Memory B cell (primary cell): ENCODE results near the gene SFTA2.

Experiments
- ATAC-seq: fragments of 150-1000 bp; cut with Tn5 transposase; 2 replicates; pipeline ENCODE4 v1.10.0; 2021; ENCODE audit warnings: low read depth, mild to moderate bottlenecking, moderate library complexity
- DNase-seq, 2 donors: peaks; one replicate each; pipeline ENCODE4 v3.0.0; 2022; ENCODE audit warnings: low spot score in 2 of 2
- H3K27ac Mint-ChIP-seq: one replicate; pipeline ENCODE4 v1.8.0; 2022; ENCODE audit warnings: mild to moderate bottlenecking, moderate library complexity, mixed read lengths
- H3K27me3 Mint-ChIP-seq: one replicate; pipeline ENCODE4 v1.8.0; 2022; ENCODE audit warnings: mixed read lengths
- H3K36me3 Mint-ChIP-seq: one replicate; pipeline ENCODE4 v1.8.0; 2022; ENCODE audit warnings: mild to moderate bottlenecking, mixed read lengths
- H3K4me1 Mint-ChIP-seq: one replicate; pipeline ENCODE4 v1.8.0; 2022; ENCODE audit warnings: mixed read lengths
- H3K4me3 Mint-ChIP-seq: one replicate; pipeline ENCODE4 v1.8.0; 2022; ENCODE audit warnings: mild to moderate bottlenecking, moderate library complexity, mixed read lengths
- H3K9me3 Mint-ChIP-seq: one replicate; pipeline ENCODE4 v1.8.0; 2022; ENCODE audit warnings: mixed read lengths

SFTA2 gene

DNA sequence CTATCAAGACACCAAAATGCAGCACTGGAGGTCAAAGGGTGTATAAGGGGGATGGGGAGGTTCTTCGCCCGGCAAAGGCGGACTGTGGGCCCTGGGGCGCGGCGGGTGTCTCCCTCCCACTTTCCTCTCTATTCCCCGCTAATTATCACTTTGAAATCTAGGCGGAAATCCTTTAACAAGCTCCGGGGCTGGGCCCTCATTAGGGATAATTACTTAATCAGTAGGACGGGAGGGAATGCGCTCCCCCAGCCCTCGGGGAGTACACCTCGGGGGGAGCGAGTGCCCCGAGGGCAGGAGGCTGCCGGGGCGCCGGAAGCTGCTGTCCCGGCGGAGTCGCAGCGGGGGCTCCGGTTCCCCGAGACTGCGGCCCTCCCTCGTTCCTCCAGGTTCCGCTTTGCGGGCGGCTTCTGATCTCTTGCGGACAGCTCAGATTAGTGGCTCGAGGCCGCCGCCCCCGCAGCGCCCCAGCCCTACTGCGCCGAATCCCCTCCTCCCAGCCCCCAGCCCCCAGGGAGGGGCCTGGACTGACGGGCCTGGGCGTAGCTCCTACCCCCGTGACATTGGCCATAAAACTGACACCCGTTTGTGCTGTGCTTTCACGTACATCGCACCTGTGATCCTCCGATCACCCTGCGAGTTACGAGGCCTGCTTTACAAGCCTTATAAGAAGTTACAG is 23.5 kb upstream of the SFTA2 start:
- H3K9me3 Mint-ChIP-seq, result peaks cover 2% of the 10 kb centered on the region
- H3K4me1 Mint-ChIP-seq, result peaks cover 5% of the 10 kb centered on the region
- peak; percentile 92 for ATAC-seq
- H3K27me3 Mint-ChIP-seq, result peaks cover 6% of the 10 kb centered on the region
- H3K4me3 Mint-ChIP-seq, result peak overlapping the region; percentile 88
- peaks cover 3% of the 10 kb centered on the region for H3K36me3 Mint-ChIP-seq
- peak; percentile 72 to 75 for DNase-seq
- peak overlapping the region; percentile 77 for H3K27ac Mint-ChIP-seq

DNA sequence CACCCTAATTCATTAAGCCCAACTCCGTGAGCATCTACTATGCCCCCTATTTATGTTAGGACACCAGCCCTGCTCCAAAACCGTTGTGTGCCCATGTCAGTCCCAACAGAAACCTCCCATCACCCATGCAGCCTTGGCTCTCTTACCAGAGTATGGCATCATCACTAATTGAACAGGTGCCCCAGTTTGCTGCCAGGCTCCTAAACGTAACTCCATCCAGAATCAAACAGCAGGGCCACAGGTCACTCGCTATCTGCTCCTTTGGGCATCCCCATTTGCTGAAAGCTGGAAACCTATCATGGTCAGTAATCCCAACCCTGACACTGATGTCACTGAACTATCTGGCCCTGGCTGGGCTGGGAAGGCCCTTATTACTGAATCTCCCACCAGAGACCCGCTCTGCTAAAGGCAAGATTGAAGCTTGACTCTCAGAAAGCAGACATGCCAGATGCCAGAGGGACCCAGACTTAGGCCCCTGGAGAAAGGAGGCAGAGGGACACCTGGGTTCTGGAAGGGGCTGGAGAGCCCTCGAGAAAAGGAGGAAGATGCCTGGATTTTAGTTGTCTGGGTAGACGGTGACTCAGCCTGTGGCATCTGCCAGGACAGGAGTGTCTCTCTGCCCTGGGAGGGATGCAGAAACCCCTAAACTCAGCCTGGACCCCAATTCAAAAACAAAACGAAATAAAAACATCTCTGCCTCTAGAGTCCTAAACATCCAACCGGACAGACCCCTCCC is 22.8 kb upstream of the SFTA2 start:
- DNase-seq (no peak), ATAC-seq (no peak)
- peaks cover 2% of the 10 kb centered on the region for H3K9me3 Mint-ChIP-seq
- H3K4me1 Mint-ChIP-seq, result peaks cover 5% of the 10 kb centered on the region
- peaks cover 5% of the 10 kb centered on the region for H3K27me3 Mint-ChIP-seq
- H3K27ac Mint-ChIP-seq, result peak overlapping the region; percentile 77
- H3K4me3 Mint-ChIP-seq, result peak overlapping the region; percentile 88
- peaks cover 7% of the 10 kb centered on the region for H3K36me3 Mint-ChIP-seq

DNA sequence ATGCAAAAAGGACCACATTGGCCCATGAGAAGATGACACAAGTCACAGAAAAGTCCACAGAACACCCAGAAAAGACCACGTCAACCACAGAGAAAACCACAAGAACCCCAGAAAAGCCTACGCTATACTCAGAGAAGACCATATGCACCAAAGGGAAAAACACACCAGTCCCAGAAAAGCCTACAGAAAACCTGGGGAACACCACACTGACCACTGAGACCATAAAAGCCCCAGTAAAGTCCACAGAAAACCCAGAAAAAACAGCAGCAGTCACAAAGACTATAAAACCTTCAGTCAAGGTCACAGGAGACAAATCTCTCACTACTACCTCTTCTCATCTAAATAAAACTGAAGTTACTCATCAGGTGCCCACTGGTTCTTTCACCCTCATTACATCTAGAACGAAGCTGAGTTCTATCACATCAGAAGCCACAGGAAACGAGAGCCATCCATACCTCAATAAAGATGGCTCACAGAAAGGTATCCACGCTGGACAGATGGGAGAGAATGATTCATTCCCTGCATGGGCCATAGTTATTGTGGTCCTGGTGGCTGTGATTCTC is 20.0 kb upstream of the SFTA2 start:
- DNase-seq (no peak), ATAC-seq (no peak)
- H3K4me3 Mint-ChIP-seq, result no peak overlapping the region
- H3K27ac Mint-ChIP-seq, result no peak overlapping the region
- peaks cover 12% of the 10 kb centered on the region for H3K27me3 Mint-ChIP-seq
- H3K9me3 Mint-ChIP-seq, result peaks cover 2% of the 10 kb centered on the region
- H3K36me3 Mint-ChIP-seq, result peaks cover 11% of the 10 kb centered on the region
- H3K4me1 Mint-ChIP-seq, result peaks cover 5% of the 10 kb centered on the region

DNA sequence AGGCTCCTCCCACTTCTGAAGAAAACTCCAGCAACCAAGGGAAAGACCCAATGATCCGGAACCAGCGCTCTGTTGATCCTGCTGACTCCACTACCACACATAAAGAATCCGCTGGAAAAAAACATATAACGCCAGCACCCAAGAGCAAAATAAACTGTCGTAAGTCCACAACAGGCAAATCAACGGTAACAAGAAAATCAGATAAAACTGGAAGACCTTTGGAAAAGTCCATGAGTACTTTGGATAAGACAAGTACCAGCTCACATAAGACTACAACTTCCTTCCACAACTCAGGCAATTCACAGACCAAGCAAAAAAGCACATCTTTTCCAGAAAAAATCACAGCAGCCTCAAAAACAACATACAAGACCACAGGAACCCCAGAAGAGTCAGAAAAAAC is 16.8 kb upstream of the SFTA2 start:
- no peak for DNase-seq
- no peak for ATAC-seq
- Mint-ChIP-seq H3K27ac (no peak overlapping the region), H3K27me3 (peaks cover 16% of the 10 kb centered on the region), H3K4me1 (peaks cover 2% of the 10 kb centered on the region), H3K9me3 (peaks cover 2% of the 10 kb centered on the region), H3K4me3 (no peak overlapping the region), H3K36me3 (peaks cover 11% of the 10 kb centered on the region)

DNA sequence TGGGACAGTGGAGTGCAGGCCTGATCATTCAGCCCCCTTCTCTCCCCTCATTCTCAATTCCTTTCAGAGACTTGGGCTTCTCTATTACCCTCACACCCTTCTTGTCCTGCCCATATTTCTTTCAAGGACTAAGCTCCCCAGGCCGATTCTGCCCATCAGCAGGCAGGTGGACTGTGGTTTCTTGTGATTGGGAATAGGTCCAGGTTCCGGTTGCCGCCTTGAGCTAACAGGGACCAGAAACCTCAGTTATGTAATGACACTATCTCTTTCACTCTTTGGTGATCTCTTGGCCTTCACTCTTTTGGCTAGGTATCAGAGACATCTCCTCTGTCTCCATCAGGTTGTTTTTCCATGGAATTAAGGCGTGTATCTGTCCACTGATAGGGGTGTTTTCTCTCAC is 15.3 kb upstream of the SFTA2 start:
- H3K9me3 Mint-ChIP-seq, result peaks cover 2% of the 10 kb centered on the region
- peaks cover 2% of the 10 kb centered on the region for H3K4me1 Mint-ChIP-seq
- ATAC-seq (no peak), DNase-seq (no peak)
- H3K27me3 Mint-ChIP-seq, result peaks cover 26% of the 10 kb centered on the region
- no peak overlapping the region for H3K4me3 Mint-ChIP-seq
- peaks cover 11% of the 10 kb centered on the region for H3K36me3 Mint-ChIP-seq
- no peak overlapping the region for H3K27ac Mint-ChIP-seq

DNA sequence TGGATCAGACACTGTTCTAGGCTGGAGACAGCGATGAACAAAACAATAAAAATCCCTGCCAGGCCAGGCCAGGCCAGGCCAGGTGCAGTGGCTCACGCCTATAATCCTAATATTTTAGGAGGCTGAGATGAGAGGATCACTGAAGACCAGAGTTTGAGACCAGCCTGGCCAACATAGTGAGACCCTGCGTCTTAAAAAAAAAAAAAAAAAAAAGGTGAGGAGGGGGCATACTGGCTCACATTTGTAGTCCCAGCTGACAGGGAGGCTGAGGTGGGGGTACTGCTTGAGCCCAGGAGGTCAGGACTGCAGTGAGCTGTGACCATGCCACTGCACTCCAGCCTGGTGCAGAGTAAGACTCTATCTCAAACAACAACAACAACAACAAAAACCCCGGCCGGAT is 13.3 kb upstream of the SFTA2 start:
- H3K27ac Mint-ChIP-seq, result no peak overlapping the region
- no peaks in the 10 kb centered on the region for H3K9me3 Mint-ChIP-seq
- no peaks in the 10 kb centered on the region for H3K4me1 Mint-ChIP-seq
- ATAC-seq (no peak), DNase-seq (no peak)
- no peak overlapping the region for H3K4me3 Mint-ChIP-seq
- peaks cover 6% of the 10 kb centered on the region for H3K36me3 Mint-ChIP-seq
- H3K27me3 Mint-ChIP-seq, result peaks cover 32% of the 10 kb centered on the region

DNA sequence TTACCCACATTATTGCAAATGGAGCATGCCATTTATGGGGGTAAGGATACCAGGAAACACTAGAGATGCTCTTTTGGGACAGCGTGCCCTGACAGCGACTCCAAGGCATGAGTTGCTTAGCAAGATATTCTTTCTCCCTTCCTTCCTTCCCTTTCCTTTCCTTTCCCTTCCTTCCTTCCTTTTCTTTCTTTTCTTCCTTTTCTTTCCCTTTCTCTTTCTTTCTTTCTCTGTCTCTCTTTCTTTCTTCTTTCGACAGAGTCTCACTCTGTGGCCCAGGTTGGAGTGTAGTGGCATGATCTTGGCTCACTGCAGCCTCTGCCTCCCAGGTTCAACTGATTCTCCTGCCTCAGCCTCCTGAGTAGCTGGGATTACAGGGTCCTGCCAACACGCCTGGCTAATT is 12.1 kb upstream of the SFTA2 start:
- DNase-seq (no peak), ATAC-seq (no peak)
- Mint-ChIP-seq H3K4me3 (no peak overlapping the region), H3K9me3 (no peaks in the 10 kb centered on the region), H3K27me3 (peaks cover 41% of the 10 kb centered on the region), H3K36me3 (peaks cover 2% of the 10 kb centered on the region), H3K27ac (no peak overlapping the region), H3K4me1 (no peaks in the 10 kb centered on the region)

DNA sequence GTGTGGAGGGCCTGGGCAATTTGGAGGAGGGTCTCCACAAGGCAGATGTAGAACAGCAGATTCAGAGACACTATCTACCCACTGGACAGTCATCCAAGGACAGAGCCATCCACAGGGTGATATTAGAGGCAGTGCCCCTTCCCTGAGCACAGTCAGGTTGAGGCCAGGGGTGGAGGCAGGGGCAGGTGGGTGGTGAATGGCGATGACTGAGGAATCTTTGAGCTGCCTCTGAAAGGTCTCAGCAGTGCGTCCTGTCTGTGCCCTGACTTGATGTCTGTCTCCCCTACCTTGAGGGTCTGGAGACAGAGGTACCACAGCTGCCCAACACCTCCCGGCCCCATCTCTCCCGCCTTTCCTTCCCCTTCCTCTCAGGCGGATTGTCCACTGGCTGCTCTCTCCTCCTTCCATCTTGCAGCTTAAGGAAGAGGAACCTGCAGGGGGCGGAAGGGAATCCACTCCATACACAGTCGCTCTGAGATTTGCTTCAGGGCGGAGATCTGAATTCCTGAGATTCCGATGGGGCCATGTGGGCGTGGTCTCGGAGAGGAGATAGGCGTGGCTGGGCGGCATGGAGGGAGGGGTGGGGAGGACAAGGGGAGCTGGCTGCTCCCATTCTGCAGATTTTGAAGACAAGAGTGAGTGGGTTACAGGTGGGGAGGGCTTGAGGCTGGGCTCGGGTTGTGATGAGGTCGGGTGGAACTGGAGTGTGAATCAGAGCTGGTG is 10.5 kb upstream of the SFTA2 start:
- Mint-ChIP-seq H3K36me3 (no peaks in the 10 kb centered on the region), H3K9me3 (no peaks in the 10 kb centered on the region), H3K4me1 (no peaks in the 10 kb centered on the region), H3K27me3 (peaks cover 35% of the 10 kb centered on the region), H3K4me3 (no peak overlapping the region), H3K27ac (no peak overlapping the region)
- no peak for ATAC-seq
- no peak for DNase-seq

DNA sequence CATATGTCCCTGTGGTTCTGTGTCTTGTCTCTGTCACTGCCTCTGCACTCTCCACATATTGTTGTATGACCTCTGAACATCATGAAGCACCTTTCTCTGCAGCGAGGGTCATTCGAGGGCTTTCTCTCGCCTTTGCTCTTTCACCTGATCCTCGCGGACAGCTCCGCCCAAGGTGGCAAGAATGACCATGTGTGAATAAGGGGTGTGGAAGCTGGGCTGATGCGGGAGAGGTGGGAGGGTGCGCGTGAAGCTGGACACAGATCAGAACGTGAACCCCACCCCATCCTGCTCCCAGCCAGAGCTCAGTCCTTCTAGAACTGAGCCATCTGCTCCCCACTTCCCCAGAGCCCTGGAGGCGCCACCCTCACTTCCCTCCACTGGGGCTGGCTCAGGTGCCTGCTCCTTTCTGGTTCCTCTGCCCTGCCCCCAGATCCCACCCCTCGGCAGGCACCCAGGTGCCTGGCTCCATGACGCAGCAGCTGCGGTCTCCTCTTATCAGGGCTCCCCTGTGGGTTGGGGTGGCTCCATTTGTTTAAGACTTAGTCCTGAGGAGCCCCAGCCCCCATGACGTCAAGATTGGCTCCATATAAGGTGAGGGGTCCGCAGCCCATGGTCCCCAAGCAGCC is 8.5 kb upstream of the SFTA2 start, which contains the start of gene MUCL3:
Gene MUCL3 (plus strand): TSS at position 613 of the 626 bp plus-strand sequence. CDS start 27 bp downstream, outside the sequence.
- Mint-ChIP-seq H3K4me3 (no peak within 1 kb of the TSS), H3K4me1 (no peaks in the 10 kb centered on the region), H3K27ac (no peak within 1 kb of the TSS), H3K9me3 (no peaks in the 10 kb centered on the region), H3K36me3 (no peaks in the 10 kb centered on the region), H3K27me3 (peaks cover 41% of the 10 kb centered on the region)
- no peak for ATAC-seq
- DNase-seq, result no peak

DNA sequence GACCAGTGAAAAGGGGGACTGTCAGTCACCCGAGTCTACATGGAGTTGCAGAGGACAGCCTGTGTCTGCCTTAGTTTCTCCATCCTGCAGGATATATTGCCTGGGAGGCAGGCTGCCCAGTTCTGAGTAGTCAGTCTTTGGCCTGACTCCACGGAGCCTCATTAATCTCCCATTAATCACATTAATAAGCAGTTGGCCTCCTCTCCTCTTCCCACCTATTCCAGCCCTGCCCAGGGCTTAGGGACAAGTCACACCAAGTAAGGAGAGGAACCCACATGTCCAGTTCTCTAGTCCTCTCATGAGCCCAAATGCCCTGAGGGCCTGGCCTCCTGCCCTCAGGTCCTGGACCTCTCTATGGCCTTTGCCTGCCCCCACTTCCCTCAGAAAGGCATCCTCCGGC is 7.5 kb upstream of the SFTA2 start:
- no peak overlapping the region for H3K27ac Mint-ChIP-seq
- H3K36me3 Mint-ChIP-seq, result no peaks in the 10 kb centered on the region
- ATAC-seq, result no peak
- H3K9me3 Mint-ChIP-seq, result no peaks in the 10 kb centered on the region
- DNase-seq, result no peak
- no peak overlapping the region for H3K4me3 Mint-ChIP-seq
- peaks cover 41% of the 10 kb centered on the region for H3K27me3 Mint-ChIP-seq
- H3K4me1 Mint-ChIP-seq, result no peaks in the 10 kb centered on the region

DNA sequence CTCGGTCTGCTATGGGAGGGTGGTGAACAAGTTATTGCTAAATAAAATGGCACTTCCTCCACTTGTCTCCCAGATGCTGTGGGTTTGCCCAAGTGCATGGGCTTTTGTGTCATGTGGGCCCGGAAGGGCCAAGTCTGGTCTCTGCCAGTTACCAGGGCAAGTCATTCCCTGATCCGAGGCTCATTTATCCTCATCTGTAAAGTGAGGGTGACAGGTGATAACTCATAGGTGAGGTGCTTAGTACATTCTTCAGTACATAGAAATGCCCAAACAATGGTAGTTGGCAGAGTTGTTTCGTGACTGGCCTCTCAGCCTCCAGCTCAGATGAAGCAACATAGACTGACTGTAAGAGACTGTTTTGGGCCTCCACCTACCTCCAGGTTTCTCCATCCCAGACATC is 6.8 kb upstream of the SFTA2 start:
- Mint-ChIP-seq H3K4me3 (no peak overlapping the region), H3K27me3 (peaks cover 38% of the 10 kb centered on the region), H3K36me3 (no peaks in the 10 kb centered on the region), H3K27ac (no peak overlapping the region), H3K9me3 (no peaks in the 10 kb centered on the region), H3K4me1 (no peaks in the 10 kb centered on the region)
- DNase-seq (no peak), ATAC-seq (no peak)

DNA sequence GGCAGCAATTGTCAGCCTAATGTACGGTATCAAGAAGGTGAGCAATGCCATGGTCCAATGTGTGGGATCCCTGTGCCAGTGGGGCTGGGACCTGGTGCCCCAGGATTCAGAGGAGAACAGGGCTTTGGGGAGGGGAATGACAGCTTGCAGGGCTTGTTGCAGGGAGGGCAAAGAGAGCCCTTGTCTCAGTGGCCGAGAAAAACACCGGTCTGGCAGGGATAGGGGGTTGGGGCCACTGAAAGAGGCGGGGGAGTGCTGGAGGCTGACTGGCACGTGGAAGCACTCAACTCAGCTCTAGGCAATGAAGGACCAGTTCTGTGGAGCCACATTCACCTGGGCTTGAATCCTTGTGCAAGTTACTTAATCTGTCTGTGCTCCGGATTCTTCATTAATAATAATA is 5.3 kb upstream of the SFTA2 start:
- Mint-ChIP-seq H3K4me3 (no peak overlapping the region), H3K36me3 (no peaks in the 10 kb centered on the region), H3K4me1 (peaks cover 3% of the 10 kb centered on the region), H3K9me3 (no peaks in the 10 kb centered on the region), H3K27me3 (peaks cover 28% of the 10 kb centered on the region), H3K27ac (no peak overlapping the region)
- DNase-seq, result no peak
- ATAC-seq, result no peak

DNA sequence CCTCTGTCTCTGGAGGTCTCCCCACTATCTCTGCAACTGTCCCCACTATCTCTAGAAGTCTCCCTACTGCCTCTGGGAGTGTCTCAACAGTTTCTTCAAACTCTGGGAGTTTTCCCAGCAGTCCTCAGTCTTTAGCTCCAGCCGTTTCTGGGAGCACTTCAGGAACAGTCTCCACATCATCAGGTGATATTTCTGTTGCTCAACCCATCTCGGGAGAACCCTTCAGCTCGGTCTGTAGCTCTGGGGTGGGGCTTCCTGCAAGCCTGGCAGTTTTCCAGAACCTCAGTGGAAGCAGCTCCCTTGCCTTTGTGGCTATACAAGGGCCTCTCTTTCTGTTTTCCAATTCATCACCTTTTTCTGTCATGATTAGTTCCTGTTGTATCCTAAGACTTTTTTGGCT is 3.0 kb upstream of the SFTA2 start:
- Mint-ChIP-seq H3K4me1 (peaks cover 3% of the 10 kb centered on the region), H3K27ac (no peak overlapping the region), H3K36me3 (no peaks in the 10 kb centered on the region), H3K4me3 (no peak overlapping the region), H3K9me3 (no peaks in the 10 kb centered on the region), H3K27me3 (peaks cover 17% of the 10 kb centered on the region)
- ATAC-seq, result no peak
- no peak for DNase-seq
